ENCODE data around the gene PJA1.

Gene PJA1

DNA sequence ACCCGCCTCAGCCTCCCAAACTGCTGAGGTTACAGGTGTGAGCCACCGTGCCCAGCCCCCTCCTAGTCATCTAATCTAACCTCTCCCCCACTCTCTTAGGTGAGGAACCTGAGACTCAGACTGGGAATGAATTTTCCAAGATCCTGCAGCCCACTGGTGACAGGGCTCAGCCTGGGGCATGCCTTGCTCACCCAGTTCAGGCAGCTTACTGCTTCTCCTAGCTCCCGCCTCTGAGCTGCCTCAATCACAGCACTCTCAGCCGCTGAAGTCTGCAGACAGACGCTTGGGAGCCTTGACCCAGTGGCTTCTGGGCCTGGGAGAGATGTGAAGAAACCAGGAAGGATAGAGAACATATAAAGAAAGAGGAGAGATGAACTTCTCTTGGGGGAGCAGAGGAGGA is 24.4 kb downstream of the PJA1 start:
- DNase-seq, result no peak

DNA sequence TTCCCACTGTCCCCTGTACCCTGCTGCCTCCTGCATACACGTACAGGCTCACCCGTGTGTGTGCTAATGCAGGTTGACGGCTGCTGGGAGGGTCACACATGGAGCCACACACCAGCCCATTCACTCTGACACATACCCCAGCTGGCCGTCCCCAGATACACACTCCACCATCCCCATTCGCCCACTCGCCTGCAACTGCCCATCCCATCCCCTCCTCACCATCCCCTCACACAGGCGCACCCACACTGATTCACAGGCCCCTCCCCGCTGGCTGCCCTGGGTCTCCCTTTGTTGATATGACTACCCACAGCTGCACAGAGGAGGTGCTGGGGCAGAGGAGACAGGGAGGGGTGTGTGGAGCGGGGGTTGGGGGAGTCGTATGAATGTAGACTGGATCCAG is 25.7 kb downstream of the PJA1 start:
- no peak for DNase-seq

DNA sequence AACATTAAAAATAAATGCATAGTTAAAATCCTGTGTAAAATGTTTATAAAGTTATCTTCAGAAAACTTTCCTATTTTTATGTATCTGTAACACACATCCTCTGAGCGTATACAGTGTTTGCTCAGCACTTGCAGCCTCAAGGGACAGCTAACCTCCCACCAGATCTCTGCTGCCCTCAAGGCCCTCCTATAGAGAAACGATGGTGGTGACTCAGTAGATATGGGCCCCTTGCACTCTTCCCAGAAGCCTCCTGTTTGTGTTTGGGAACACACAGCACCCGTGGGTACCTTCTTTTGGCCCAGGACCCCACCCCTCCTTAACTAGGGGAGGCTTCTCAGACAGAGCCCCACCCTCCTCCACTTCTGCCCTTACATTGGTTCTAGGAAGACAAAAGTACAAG is 26.7 kb downstream of the PJA1 start:
- DNase-seq, result no peak

DNA sequence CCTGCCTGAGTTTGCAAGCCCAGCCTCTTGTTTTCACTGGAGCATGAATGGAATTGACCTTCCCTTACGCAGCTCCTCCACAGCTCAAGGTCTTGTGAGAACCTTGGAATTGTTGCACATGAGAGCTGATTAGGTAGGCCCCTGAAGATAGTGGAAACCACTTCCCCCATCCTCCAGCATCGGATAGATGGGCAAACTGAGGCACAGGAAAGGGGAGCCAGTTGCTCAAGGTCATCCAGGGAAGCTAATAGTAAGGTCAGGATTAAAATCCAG is 27.2 kb downstream of the PJA1 start:
- DNase-seq, result no peak

DNA sequence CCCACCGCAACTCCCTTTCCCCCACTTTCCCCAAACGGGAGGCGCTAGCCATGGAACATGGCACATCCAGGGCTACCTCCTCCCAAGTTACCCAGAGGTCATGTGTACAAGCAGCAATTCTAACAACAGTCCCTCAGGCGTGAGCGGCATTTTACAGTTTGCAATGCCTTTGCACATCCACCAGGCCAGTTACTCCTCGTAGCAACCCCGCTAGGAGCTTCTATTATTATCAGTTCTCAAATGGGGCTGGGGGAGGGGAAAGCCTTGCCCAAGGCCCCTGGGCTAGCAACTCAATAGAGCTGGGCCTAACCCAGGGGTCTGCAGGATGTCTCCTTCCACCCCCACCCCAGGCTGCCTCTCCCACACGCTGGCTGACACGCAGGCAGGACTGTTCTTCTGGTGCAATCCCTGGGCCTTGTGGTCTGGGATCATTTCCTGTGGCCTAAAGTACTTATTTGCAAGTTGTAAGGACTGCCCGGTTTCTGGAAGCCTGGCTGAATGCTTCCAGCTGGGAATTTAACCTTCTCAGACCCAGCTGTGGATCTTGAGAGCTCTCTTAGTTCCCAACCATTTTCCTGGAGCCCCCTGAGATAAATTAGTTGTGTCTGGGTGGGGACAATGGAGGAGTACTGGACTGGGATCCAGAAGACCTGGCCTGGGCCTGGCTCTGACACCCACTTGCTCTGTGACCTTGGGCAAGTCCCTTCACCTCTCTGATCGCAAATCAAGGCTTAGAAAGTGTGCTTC is 27.7 kb downstream of the PJA1 start:
- no peak for DNase-seq

DNA sequence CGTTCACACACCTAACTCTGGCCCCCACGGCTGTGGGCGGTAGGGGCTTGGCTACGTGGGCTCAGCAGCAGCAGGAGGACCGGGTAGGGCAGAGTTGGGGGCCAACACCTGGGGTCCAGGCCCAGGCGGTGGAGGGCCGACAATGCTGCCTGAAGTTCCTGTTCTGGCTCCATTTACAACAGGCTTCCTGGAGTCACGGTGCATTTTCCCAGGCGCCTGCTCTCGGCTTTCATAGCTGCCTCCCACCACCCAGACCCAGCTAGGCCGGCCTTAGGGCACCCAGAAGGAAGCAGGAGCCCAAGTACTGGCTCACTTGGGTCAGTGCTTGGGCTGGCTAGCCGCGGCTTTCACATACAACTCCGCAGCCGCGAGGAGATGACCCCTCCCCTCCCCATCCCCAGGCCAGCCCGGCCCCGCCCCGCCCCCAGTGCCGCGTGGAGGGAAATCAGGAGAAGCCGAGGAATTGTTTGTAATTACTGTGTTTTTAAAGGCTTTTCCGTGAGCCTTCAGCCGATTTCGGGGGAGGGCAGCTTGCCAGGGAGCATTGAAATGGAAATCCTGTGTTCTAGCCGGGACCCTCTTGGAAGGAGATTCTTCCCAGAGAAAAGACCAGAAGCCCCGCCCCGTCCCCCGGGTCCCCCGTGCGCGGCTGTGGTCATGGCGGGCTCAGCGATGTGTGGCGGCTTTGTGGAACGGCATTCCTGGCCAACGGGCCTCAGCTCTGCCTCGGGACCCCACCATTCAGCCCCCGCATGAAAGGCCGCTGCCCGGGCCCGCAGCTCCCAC is 28.5 kb downstream of the PJA1 start:
- DNase-seq, result no peak

DNA sequence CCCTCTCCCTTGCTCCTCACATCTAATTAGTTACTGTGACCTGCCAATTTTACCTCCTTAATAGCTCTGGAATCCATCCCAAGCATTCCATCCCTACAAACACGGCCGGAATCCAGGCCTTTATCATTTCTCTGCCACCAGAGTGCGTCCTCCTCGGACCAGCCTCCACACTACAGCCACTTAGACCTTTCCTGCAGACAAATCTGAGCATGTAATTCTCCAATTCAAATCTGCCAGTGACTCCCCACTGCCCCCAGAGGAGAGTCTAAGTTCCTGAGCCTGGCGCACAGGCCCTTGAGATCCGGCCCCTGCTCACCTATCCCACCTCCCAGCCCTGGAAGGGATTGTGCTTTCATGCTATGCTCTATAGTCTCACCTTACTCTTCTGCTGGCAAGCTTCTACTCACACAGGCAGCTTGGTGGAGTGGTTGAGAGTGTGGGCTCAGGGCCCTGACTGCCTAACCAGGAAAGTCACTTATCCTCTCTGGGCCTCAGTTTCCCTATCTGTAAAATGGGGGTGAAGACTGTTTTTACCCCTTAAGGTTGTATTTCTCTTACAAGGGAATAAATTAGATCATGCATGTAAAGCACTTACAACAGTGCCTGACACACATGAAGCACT is 31.2 kb downstream of the PJA1 start:
- DNase-seq, result no peak

DNA sequence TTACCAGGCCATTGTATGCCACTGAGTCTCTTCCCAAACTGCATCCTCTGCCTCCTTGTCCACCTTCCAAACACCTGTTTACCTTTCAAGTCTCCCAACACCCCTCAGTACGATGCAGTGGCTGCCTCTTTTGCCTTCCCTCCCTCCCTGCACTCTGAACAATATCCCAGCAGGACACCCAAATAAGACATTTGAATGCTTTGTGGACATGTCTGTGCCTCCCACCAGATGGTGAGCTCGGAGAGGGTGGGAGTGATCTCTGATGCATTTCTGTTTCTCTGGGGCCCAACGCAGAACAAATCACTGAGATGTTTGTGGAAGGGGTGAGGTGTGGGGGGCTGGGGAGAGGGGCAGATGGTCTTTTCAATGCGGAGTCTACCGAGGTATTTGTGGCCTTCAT is 33.4 kb downstream of the PJA1 start:
- DNase-seq, result no peak

DNA sequence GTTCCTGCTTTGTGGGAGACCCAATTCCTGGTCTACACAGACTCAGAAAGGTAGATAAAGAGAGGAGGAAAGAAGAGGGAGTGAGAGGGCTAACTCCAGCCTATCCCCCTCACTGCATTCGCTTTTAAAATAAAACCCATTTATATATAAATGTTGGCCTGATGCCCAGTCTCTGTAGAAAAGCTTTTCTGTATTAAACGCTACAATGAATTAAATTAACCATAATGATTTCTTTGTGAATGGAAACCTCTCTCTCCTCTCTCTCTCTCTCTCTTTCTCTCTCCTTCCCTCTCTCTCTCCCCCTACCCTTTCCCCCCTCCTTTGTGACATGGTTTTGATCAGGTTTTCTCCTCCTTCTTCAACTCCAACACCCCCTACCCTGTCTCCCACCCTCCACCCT is 34.8 kb downstream of the PJA1 start:
- no peak for DNase-seq

DNA sequence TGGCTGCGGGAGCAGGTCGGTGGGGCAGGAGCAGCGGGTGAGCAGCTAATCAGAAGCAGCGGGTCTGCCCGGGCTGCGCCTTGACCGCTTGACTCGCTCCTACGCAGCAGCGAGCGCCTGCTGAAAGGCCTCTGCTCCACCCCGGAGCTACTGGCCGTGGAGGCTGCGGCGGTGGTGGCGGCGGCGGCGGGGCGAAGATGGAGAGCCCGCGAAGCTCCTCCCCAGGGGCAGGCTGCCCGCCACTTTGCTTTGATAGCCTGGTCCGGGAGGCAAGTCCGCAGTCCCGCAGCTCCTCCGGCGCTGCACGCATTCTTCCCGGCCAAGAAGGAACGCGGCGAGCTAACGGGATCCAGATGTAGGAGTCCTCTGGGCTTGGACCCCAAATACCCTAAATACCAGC is 36.7 kb downstream of the PJA1 start:
- no peak for DNase-seq

DNA sequence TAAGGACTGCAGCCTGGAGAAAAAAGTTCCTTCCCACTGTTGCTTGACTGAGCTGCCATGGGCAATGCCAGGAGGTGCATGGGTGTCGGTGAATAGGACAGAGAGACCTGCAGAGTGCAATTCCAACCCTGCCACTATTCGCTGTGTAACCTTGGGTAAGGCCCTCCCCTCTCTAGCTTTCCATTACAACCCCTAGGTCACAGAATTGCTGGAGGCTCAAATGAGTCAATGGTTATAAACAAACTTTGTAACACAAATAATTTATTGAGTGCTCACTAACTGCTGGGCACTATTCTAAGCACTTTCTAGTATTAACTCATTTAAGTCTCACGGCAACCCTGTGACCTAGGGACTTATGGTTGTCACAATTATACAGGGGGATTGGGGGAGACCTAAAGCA is 37.8 kb downstream of the PJA1 start:
- DNase-seq, result no peak

DNA sequence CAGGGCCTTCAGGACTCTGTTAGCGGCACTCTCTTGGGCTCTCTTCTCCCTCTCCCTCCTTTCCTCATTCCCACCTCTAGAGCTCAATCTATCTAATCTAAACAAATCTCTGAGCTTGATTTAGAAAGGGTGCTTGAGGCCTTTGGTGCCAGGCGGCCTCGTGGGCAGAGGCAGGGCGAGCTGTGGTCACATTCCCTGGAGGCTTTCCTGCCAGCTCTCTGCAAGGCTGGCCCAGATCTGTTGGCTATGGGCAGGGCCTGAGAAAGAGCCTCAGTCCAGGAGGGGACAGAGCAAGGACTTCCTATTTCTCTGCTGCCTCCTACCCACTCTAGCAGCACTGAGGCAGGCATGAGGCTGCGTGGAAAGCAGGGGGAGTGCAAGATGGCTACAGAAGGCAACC is 38.6 kb downstream of the PJA1 start:
- no peak for DNase-seq

DNA sequence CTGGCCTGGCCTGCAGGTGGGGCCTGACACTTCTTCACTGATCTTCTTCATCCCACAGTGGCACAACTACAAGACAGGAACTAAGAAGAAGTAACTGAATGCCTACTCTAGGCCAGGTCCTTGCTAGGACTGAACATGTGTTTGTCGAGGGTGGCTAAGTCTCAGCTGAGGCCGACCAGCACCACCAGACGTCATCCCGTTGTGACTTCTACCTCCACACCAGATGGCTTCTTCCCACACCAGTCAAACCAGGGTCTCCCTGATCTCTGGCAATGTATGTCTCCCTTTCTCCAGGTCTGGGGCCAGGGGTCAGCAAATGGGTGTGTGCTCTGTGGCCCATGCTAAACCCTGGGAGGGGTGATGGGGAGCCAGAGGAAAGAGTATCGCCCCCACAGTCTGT is 40.2 kb downstream of the PJA1 start:
- DNase-seq, result no peak

DNA sequence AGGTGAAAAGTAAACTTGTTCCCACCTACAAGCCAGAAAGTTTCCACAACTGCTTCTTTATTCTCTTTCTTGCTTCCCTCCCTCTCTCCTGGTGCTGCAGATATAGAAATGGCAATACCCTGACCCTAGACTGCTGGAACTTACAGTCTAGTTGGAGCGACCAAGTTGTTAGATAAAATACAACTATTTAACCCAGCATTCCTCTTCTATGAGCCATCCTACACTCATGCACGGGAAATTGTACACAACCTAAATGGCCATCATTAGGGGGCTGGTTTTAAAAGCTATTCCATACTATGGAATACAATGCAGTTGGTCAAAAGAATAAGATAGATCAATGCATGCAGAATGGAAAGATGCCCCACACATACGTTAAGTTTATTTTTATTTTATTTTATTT is 41.1 kb downstream of the PJA1 start:
- DNase-seq, result no peak

DNA sequence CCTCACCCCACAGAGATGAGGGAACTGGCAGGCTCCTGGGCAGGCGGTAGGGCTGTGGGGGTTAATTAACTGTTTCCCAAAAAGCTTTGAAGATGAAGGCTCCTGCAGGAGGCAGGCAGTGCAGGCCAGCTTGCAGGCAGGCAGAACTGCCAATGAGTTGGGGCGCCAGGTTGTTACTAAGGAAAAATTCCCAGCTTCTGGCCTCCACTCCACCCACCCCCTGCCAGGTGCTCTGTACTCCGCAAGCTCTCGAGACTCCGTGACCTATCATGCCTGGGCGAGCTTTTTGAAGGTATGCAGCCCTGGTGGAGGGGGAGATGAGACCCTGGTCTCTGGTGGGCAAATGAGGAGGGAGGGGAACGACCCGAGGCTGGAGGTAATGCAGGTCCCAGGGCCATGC is 41.8 kb downstream of the PJA1 start:
- no peak for DNase-seq

DNA sequence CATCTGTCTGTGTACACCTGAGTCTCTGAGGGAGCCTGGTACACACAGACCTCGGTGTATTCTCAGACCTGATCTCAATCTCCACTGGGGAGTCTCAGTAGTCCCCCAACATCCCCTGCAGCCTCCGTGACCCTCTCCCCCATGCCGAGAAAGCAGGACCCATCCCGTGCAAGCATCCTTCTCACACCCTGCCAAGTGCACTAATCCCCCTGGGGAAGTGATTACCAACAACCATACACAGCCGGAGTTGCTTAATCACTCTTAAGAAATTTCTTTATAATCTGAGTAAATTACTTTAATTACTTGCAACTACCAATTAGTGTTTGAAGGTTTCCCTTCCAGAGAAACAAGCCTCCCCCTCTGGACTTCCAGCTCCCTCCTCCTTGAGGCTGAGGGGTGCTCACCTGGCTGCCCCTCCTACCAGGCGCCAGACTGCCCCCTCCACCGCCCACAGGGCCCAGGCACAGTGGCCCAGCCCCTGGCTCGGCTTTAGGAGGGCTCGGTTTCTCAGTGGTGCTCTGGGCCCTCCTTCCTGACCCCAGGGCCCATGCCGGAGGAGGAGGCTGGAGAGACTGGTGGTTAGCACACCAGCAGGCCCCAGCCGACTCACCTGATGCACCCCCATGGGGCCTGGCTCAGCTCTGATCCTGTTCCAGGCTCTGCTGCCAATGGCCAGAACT is 43.8 kb downstream of the PJA1 start:
- DNase-seq, result no peak

DNA sequence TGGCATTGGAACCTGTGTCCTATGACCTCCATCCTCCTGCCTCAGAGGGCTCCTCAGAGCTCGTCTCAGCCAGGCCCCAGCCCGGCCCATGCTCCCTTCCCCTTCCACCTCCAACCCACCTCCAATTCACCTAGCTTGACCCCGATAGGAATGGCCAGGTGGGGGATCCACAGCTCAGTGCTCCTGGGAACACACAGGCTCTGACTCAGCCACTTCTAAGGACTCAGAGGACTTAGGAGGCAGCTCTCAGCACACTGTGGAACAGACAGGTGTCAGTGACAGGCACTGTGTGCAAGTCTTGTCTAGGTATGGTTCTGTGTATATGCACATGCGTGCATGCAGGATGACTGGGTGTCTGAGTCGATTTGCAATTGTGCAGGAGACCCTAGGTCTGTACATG is 44.8 kb downstream of the PJA1 start:
- DNase-seq, result no peak

DNA sequence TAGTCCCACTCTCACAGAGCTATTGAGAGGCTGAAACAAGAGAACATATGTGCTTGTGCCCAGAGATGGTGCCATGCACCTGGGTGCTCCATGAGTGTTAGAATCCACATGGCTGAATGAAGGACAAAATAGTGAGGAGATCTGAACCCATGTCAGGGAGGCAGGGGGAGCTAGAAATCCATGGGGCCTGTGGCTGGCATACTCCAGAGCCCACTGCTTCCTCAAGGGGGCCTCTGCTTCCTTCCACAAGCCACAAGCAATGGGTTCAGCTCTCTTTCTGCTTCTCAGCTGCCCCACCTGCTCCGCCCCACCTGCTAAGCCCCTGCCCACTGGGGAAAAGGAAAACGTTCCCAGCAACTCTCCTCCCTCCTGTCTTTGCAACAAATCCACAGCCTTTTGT is 46.1 kb downstream of the PJA1 start:
- DNase-seq, result no peak

DNA sequence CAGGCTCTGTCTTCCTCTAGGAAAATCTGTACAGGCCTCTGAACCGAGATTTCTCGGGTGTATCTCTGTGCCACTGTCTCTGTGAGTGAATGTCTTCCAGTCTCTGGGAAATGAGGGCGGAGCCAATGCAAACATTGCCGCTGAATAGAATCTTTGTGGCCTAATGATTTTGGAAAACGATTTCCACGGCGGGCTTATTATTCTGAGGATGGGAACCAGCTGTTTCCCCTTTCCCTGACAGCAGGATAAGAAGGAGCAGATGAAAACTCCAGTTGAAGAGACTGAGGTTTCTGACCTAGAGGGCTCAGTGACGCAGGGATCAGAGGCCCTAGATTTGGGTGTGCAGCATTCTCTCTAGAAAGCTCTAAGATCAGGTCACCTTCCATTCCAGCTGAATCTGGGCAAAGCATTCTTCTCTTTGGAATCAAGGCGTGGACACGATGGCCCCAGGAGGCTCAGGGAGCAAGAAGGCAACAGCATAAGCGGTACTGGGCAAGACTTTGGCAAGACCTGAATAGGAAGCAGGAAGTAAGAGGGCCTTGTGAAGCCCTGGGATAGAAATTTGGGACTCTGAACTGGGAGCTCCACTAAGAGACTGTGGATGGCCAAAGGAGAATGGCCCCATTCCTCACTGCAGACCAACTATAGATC is 47.3 kb downstream of the PJA1 start:
- DNase-seq, result no peak

DNA sequence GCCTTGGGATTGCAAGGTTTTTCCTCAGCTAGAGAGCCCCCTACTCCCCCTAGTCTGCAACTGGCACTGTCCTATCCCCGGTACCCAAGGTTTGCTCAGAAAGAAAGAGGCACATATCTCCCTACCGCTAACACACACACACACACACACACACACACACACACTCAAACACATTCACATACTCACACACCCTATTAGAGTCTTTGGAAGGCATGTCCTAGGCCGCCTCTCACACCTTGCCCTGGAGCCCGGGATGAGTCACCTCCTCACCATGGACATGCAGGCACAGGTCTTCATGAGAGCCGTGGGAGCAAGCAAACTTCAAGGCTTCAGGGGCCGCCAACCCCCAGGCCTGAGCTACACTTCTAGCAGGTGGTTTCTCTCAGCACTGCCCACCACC is 49.2 kb downstream of the PJA1 start:
- no peak for DNase-seq

DNA sequence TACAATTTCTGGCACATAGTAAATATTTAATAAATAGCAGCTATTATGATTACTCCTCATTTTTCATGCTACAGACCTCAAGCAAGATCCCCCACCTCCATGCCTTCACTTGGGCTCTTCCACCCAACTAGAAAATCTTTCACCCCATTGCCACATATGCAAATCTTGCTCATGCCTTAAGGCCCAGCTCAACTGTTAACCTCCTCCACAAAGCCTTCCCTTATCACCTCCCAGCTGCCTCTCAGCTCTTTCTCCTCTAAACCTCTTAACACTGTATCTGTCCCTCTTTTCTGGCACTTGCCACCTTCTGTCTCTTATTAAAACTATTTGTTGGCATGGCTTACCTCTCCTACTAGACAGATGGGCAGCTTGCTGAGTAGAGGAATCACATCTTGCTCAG is 51.5 kb downstream of the PJA1 start:
- DNase-seq, result no peak
